HepG2 (cell line): ENCODE results near the gene AFDN. TPM values are rescaled to one million over a fixed set of nuclear protein-coding genes. Genes with fewer than 3 reads are reported as not detected.

Experiments
- HMG20B ChIP-seq: conservative IDR thresholded peaks from 2 replicates; pipeline ENCODE4 v1.6.1; 2016; ENCODE audit warnings: missing genetic modification reagents, missing compliant biosample characterization
- MBNL3 ChIP-seq: fragments of 250-450 bp; sonication (Bioruptor Pico); conservative IDR thresholded peaks from 2 replicates; pipeline ENCODE4 v1.8.0; 2022; ENCODE audit warnings: mild to moderate bottlenecking, inconsistent platforms
- NFRKB ChIP-seq: fragments of 450-650 bp; IDR thresholded peaks from 2 replicates; pipeline ENCODE4 v1.6.1; 2017
- RBM22 ChIP-seq: fragments of 200-400 bp; formaldehyde crosslinking; optimal IDR thresholded peaks from 2 replicates; pipeline ENCODE3; 2017; ENCODE audit warnings: mild to moderate bottlenecking, low read length, moderate library complexity
- SIN3A ChIP-seq: IDR thresholded peaks from 2 replicates; pipeline ENCODE4 v1.6.1; 2011; ENCODE audit warnings: low read depth, mild to moderate bottlenecking, control low read depth, low read length, borderline replicate concordance
- TBL1XR1 ChIP-seq: fragments of 150-350 bp; IDR thresholded peaks from 2 replicates; pipeline ENCODE4 v1.6.1; 2014; ENCODE audit warnings: borderline replicate concordance, low read length; ENCODE audit not compliant: partially characterized antibody
- XBP1 ChIP-seq: sonication (generic); formaldehyde crosslinking; IDR thresholded peaks from 2 replicates; pipeline ENCODE4 v1.5.0; 2020; ENCODE audit warnings: missing genetic modification reagents
- ZBTB8A ChIP-seq: sonication (generic); formaldehyde crosslinking; IDR thresholded peaks from 2 replicates; pipeline ENCODE4 v1.4.0; 2020; ENCODE audit warnings: mild to moderate bottlenecking, low read depth, missing genetic modification reagents, borderline replicate concordance
- ZFYVE20 ChIP-seq: sonication (generic); formaldehyde crosslinking; IDR thresholded peaks from 2 replicates; pipeline ENCODE4 v1.8.0; 2023; ENCODE audit warnings: low read depth, mild to moderate bottlenecking, moderate library complexity, missing genetic modification reagents, borderline replicate concordance
- ZNF205 ChIP-seq: IDR thresholded peaks from 2 replicates; pipeline ENCODE4 v1.6.1; 2018; ENCODE audit warnings: missing biosample characterization, missing genetic modification reagents
- ZNF496 ChIP-seq: sonication (generic); formaldehyde crosslinking; IDR thresholded peaks from 2 replicates; pipeline ENCODE4 v1.8.1; 2023; ENCODE audit warnings: mild to moderate bottlenecking, moderate library complexity, missing genetic modification reagents; ENCODE audit not compliant: insufficient replicate concordance
- polyA plus RNA-seq, 8 experiments: library from polyadenylated mRNA; depleted of rRNA in 3 of 8; stranded (reverse) in 7 of 8; unstranded in 1 of 8; fragments of >200 nt; fragmentation: Illumina TruSeq in 4 of 8; extraction: Trizol in 4 of 8; gene quantifications; 2 replicates each; pipeline versions ENCODE4 v1.2.1 to v1.2.3, GENCODE V29; 2011 to 2016; ENCODE audit warnings: low read depth in 4 of 8, missing spikeins in 1 of 8, mixed read lengths in 1 of 8; ENCODE audit not compliant: insufficient read depth in 1 of 8
- total RNA-seq, 5 experiments: library from RNA; depleted of rRNA; stranded (reverse); fragments of >200 nt; fragmentation: Illumina TruSeq; extraction: Trizol; gene quantifications; 2 replicates each; pipeline ENCODE4 v1.2.3, GENCODE V29; 2016; ENCODE audit warnings: low read depth in 1 of 5
- TF ChIP-seq, protein P1 (sequence below): sonication (generic); formaldehyde crosslinking; IDR thresholded peaks from 2 replicates; pipeline ENCODE4 v1.8.1; 2023; ENCODE audit warnings: missing genetic modification reagents, inconsistent platforms, borderline replicate concordance
- TF ChIP-seq, protein P2 (sequence below): IDR thresholded peaks from 2 replicates; pipeline ENCODE4 v1.6.1; 2016; ENCODE audit warnings: mild to moderate bottlenecking
- TF ChIP-seq, protein P3 (sequence below): sonication (generic); formaldehyde crosslinking; IDR thresholded peaks from 2 replicates; pipeline ENCODE4 v1.5.0; 2020; ENCODE audit warnings: mild to moderate bottlenecking, missing genetic modification reagents

Gene AFDN
- total and polyA plus RNA-seq, 2 of the 13 experiments (the other 11 are each of a cell fraction or from before 2014, with no cell fraction given) = 136 to 151 TPM

- no peak for TF ChIP-seq NFRKB
- no peak for TF ChIP-seq ZNF496 (CRISPR knock-in tag)
- TF ChIP-seq, protein P1, sequence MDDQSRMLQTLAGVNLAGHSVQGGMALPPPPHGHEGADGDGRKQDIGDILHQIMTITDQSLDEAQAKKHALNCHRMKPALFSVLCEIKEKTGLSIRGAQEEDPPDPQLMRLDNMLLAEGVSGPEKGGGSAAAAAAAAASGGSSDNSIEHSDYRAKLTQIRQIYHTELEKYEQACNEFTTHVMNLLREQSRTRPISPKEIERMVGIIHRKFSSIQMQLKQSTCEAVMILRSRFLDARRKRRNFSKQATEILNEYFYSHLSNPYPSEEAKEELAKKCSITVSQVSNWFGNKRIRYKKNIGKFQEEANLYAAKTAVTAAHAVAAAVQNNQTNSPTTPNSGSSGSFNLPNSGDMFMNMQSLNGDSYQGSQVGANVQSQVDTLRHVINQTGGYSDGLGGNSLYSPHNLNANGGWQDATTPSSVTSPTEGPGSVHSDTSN (CRISPR knock-in tag) = no peak
- TF ChIP-seq TBL1XR1 = no peak
- TF ChIP-seq, protein P2, sequence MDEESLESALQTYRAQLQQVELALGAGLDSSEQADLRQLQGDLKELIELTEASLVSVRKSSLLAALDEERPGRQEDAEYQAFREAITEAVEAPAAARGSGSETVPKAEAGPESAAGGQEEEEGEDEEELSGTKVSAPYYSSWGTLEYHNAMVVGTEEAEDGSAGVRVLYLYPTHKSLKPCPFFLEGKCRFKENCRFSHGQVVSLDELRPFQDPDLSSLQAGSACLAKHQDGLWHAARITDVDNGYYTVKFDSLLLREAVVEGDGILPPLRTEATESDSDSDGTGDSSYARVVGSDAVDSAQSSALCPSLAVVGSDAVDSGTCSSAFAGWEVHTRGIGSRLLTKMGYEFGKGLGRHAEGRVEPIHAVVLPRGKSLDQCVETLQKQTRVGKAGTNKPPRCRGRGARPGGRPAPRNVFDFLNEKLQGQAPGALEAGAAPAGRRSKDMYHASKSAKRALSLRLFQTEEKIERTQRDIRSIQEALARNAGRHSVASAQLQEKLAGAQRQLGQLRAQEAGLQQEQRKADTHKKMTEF = no peak
- no peak for TF ChIP-seq XBP1 (CRISPR knock-in tag)
- no peak for TF ChIP-seq ZNF205 (CRISPR knock-in tag)
- TF ChIP-seq, protein P3, sequence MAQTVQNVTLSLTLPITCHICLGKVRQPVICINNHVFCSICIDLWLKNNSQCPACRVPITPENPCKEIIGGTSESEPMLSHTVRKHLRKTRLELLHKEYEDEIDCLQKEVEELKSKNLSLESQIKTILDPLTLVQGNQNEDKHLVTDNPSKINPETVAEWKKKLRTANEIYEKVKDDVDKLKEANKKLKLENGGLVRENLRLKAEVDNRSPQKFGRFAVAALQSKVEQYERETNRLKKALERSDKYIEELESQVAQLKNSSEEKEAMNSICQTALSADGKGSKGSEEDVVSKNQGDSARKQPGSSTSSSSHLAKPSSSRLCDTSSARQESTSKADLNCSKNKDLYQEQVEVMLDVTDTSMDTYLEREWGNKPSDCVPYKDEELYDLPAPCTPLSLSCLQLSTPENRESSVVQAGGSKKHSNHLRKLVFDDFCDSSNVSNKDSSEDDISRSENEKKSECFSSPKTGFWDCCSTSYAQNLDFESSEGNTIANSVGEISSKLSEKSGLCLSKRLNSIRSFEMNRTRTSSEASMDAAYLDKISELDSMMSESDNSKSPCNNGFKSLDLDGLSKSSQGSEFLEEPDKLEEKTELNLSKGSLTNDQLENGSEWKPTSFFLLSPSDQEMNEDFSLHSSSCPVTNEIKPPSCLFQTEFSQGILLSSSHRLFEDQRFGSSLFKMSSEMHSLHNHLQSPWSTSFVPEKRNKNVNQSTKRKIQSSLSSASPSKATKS (CRISPR knock-in tag) = no peak
- TF ChIP-seq RBM22 = peak; percentile 68
- no peak for TF ChIP-seq ZFYVE20 (CRISPR knock-in tag)
- no peak for TF ChIP-seq ZBTB8A (CRISPR knock-in tag)
- TF ChIP-seq MBNL3 (CRISPR knock-in tag) = no peak
- TF ChIP-seq HMG20B (CRISPR knock-in tag) = no peak
- 0 out of 2 replicates have a peak, but pooled peaks have one; percentile 25 for TF ChIP-seq SIN3A
Measured at GRCh38 chr6:167974640-167975344, 148.1 kb downstream of the AFDN start (continued).
